ENCODE results near the gene TUG1. TPM values are rescaled to one million over a fixed set of nuclear protein-coding genes. Genes with fewer than 3 reads are reported as not detected.

Gene TUG1
- total RNA-seq, 4 donors from 2014 or later: 81.6 to 127 (median 92.9) TPM

DNA sequence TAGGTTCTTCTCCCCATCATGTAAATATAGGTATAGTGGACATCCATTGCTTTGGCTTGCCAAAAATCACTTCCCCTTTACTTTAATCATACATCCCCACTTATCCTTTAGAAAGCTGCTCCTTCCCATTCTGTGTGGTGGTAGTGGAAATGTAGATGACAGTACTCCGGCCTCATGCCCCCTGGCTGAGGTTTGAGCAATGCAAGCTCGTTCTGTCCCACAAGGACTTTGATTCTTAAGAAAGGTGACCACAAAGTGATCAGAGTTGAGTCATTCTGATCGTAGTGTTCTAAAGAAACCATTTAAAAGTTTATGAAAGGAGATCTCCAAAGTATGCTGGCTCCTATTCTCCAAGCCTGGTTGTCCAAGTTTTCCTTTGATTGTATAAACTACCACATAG is 10.9 kb downstream of the TUG1 start:
- H3K27me3 ChIP-seq: no peaks in the 10 kb centered on the region
- no peaks in the 10 kb centered on the region for H3K9me3 ChIP-seq
- no peak overlapping the region for H3K4me3 ChIP-seq (replicated peaks in 1 of 3)
- no peak for TF ChIP-seq POLR2A (IDR thresholded peaks at IDR 0.05)
- TF ChIP-seq, protein P1, sequence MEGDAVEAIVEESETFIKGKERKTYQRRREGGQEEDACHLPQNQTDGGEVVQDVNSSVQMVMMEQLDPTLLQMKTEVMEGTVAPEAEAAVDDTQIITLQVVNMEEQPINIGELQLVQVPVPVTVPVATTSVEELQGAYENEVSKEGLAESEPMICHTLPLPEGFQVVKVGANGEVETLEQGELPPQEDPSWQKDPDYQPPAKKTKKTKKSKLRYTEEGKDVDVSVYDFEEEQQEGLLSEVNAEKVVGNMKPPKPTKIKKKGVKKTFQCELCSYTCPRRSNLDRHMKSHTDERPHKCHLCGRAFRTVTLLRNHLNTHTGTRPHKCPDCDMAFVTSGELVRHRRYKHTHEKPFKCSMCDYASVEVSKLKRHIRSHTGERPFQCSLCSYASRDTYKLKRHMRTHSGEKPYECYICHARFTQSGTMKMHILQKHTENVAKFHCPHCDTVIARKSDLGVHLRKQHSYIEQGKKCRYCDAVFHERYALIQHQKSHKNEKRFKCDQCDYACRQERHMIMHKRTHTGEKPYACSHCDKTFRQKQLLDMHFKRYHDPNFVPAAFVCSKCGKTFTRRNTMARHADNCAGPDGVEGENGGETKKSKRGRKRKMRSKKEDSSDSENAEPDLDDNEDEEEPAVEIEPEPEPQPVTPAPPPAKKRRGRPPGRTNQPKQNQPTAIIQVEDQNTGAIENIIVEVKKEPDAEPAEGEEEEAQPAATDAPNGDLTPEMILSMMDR (IDR thresholded peaks at IDR 0.05): no peak
- intact Hi-C loops (cut with DNase I): no loop called here
- H3K36me3 ChIP-seq: peaks cover 7 to 8% of the 10 kb centered on the region in 2 donors
- no peak overlapping the region for H3K27ac ChIP-seq
- DNase-seq: no peak
- no peaks in the 10 kb centered on the region for H3K4me1 ChIP-seq
- 79 to 90% methylated on average over 3 of the region's 3 CpGs for WGBS, 2 donors

DNA sequence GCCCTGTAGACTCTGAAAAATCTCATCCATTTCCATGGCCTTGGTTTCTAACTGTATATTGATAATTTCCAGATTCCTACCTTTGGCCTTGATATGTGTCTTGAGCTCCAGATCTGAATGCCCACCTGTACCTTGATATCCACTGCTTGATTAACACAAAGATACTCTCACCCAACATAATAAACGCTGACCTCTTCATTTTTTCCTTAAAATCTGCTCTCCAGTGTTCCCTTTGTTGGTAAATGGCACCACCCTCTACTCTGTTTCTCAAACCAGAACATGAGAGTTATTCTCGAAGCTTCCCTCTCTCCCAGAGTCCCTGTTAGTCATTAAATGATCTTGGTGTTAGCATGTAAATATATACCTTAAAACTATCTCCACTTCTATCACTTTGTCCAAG is 13.4 kb downstream of the TUG1 start:
- Histone ChIP-seq H3K27me3 (no peaks in the 10 kb centered on the region), H3K36me3 (no peaks in the 10 kb centered on the region), H3K9me3 (no peaks in the 10 kb centered on the region), H3K4me3 (replicated peaks in 1 of 3) (no peak overlapping the region), H3K4me1 (no peaks in the 10 kb centered on the region), H3K27ac (no peak overlapping the region)
- intact Hi-C loops (cut with DNase I): no loop called here
- 93% methylated on average over 2 of the region's 2 CpGs for WGBS, 2 donors
- TF ChIP-seq POLR2A (IDR thresholded peaks at IDR 0.05): no peak
- TF ChIP-seq, protein P1 (IDR thresholded peaks at IDR 0.05): no peak
- DNase-seq: no peak

DNA sequence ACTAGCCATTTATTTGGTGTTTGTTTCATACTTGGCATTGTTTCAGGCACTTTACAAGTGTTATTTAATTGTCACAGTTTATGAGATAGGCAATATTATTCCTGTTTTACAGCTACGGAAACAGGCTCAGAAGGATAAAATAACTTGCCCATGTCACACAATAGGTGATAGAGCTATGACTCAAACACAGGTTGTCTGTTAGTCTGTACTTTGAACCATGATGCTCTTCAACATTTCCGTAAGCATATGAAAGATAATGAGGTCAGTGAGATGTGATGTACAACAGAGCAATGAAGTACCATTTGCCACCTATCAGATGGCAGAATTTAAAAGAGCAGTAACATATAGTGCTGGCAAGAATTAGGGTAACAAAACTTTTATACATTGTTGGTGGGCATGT is 15.3 kb downstream of the TUG1 start:
- 94 to 95% methylated on average over 2 of the region's 2 CpGs for WGBS, 2 donors

DNA sequence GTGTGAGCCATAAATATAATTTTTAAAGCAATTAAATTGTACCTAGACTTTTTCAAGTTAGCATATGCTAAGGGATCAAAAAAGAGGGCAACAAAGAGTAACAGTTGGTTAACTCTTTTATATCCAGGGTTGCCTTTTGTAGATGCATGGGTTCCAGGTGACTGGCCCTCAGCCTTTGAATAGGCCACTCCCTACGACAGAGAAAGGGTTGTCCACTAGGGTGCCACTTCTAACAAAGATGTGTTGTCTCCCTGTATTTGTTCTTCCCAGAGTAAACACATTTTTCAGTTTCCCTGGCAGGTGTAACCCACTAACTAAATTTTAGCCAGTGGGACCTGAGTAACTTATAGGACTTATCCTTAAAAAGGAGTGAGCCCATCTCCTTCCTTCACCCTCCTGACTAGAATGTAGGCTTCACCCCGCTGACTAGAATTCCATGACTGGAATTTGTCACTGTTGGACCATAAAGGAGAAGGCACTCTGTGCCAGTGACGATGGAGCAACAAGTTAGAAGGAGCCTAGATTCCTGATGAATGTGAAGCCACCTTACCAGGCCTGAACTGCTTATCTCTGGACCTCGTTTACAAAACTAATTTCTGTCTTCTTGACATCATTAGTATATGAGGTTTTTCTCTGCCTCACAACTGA is 16.6 kb downstream of the TUG1 start:
- no peak overlapping the region for H3K27ac ChIP-seq
- WGBS, 2 donors: 76 to 81% methylated on average over 4 of the region's 4 CpGs
- no peaks in the 10 kb centered on the region for H3K36me3 ChIP-seq
- TF ChIP-seq, protein P1 (IDR thresholded peaks at IDR 0.05): no peak
- TF ChIP-seq POLR2A (IDR thresholded peaks at IDR 0.05): no peak
- intact Hi-C loops (cut with DNase I): no loop called here
- DNase-seq: no peak
- H3K4me1 ChIP-seq: no peaks in the 10 kb centered on the region
- no peak overlapping the region for H3K4me3 ChIP-seq (replicated peaks in 1 of 3)
- H3K9me3 ChIP-seq: no peaks in the 10 kb centered on the region
- no peaks in the 10 kb centered on the region for H3K27me3 ChIP-seq

More for the DNA sequence above, 15.3 kb downstream of the TUG1 start:
- intact Hi-C loops (cut with DNase I): no loop called here
- no peaks in the 10 kb centered on the region for H3K27me3 ChIP-seq
- TF ChIP-seq, protein P1 (IDR thresholded peaks at IDR 0.05): no peak
- TF ChIP-seq POLR2A (IDR thresholded peaks at IDR 0.05): no peak
- H3K4me3 ChIP-seq (replicated peaks in 1 of 3): no peak overlapping the region
- H3K4me1 ChIP-seq: no peaks in the 10 kb centered on the region
- H3K9me3 ChIP-seq: no peaks in the 10 kb centered on the region
- no peak for DNase-seq
- no peaks in the 10 kb centered on the region for H3K36me3 ChIP-seq
- no peak overlapping the region for H3K27ac ChIP-seq

DNA sequence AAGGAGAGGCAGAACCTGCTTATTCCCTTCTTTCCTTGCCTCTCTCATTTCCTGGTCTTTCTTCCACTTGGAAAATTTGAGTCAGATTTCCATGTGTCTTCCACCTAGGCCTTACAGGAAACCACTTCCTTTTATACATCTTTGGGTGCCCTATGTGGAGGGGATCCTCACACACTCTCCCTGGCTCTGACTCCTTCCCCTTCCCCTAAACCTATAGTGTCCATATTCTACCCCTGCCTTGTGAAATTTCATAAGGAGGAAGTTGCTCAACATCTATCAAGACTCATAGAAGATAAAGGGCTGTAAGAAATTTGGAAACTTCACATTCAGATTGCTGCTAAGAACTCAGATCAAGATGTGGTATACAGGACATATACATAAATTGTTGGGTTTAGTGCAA is 20.4 kb downstream of the TUG1 start:
- no peak for TF ChIP-seq POLR2A (IDR thresholded peaks at IDR 0.05)
- TF ChIP-seq, protein P1 (IDR thresholded peaks at IDR 0.05): no peak
- intact Hi-C loops (cut with DNase I): no loop called here
- DNase-seq: no peak
- Histone ChIP-seq H3K4me1 (no peaks in the 10 kb centered on the region), H3K27me3 (no peaks in the 10 kb centered on the region), H3K36me3 (no peaks in the 10 kb centered on the region), H3K4me3 (replicated peaks in 1 of 3) (no peak overlapping the region), H3K9me3 (no peaks in the 10 kb centered on the region), H3K27ac (no peak overlapping the region)
